Type B pancreatic cell (in vitro differentiated cells): Measurements from ENCODE around the gene RDH11. TPM values are rescaled to one million over a fixed set of nuclear protein-coding genes. Genes with fewer than 3 reads are reported as not detected.
"Not testable (repeated sequence)": the region's sequence is repeated elsewhere in the genome, so short reads cannot be mapped to it uniquely, and the experiment has no call there.

Experiments
- DNase-seq: peaks from one replicate; pipeline ENCODE4 v3.0.0; 2021; ENCODE audit warnings: mixed read lengths; ENCODE audit not compliant: unreplicated experiment; ENCODE audit errors: extremely low spot score
- H3K27ac Mint-ChIP-seq: 2 replicates; pipeline ENCODE4 v1.8.0; 2021; ENCODE audit warnings: mild to moderate bottlenecking, mixed read lengths
- H3K27me3 Mint-ChIP-seq: 2 replicates; pipeline ENCODE4 v1.8.0; 2021; ENCODE audit warnings: mixed read lengths
- H3K36me3 Mint-ChIP-seq: 2 replicates; pipeline ENCODE4 v1.8.0; 2021; ENCODE audit warnings: mixed read lengths
- H3K4me1 Mint-ChIP-seq: one replicate; pipeline ENCODE4 v1.8.0; 2021; ENCODE audit warnings: mixed read lengths; ENCODE audit not compliant: unreplicated experiment
- H3K4me3 Mint-ChIP-seq: 2 replicates; pipeline ENCODE4 v1.8.0; 2021; ENCODE audit warnings: mild to moderate bottlenecking, mixed read lengths
- H3K9me3 Mint-ChIP-seq: 2 replicates; pipeline ENCODE4 v1.8.0; 2021; ENCODE audit warnings: mixed read lengths
- total RNA-seq: library from RNA; stranded (reverse); gene quantifications from 2 replicates; pipeline ENCODE4 v1.2.1, GENCODE V29; 2021; ENCODE audit warnings: low replicate concordance
- TF ChIP-seq, protein P1 (sequence below): fragments of 200-600 bp; sonication (generic); conservative IDR thresholded peaks from 2 replicates; pipeline ENCODE4 v1.5.0; 2021; ENCODE audit warnings: antibody characterized with exemption, mild to moderate bottlenecking

The RDH11 gene
- total RNA-seq, 1 donor from 2014 or later, result 63.8 TPM

- no peak for DNase-seq
These were observed 29.6 kb upstream of the RDH11 start for GRCh38 chr14:67725171-67725570.

DNA sequence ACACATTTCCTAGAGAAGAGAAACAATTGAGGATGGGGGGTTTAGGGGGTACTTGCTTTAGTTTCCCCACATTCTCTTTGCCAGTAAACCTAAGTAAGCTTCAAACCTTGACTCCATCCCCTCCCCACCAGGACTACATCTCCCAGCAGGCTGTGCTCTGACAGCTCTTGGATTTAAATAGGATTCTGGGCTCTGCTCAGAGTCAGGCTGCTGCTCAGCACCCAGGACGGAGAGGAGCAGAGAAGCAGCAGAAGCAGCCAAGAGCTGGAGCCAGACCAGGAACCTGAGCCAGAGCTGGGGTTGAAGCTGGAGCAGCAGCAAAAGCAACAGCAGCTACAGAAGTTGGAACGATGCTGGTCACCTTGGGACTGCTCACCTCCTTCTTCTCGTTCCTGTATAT is 26.7 kb upstream of the RDH11 start:
- no peaks in the 10 kb centered on the region for H3K9me3 Mint-ChIP-seq
- DNase-seq, result no peak
- no peak overlapping the region for H3K4me3 Mint-ChIP-seq
- peaks cover 30% of the 10 kb centered on the region for H3K27me3 Mint-ChIP-seq
- H3K27ac Mint-ChIP-seq, result no peak overlapping the region
- H3K36me3 Mint-ChIP-seq, result no peaks in the 10 kb centered on the region
- H3K4me1 Mint-ChIP-seq, result no peaks in the 10 kb centered on the region
- TF ChIP-seq, protein P1, sequence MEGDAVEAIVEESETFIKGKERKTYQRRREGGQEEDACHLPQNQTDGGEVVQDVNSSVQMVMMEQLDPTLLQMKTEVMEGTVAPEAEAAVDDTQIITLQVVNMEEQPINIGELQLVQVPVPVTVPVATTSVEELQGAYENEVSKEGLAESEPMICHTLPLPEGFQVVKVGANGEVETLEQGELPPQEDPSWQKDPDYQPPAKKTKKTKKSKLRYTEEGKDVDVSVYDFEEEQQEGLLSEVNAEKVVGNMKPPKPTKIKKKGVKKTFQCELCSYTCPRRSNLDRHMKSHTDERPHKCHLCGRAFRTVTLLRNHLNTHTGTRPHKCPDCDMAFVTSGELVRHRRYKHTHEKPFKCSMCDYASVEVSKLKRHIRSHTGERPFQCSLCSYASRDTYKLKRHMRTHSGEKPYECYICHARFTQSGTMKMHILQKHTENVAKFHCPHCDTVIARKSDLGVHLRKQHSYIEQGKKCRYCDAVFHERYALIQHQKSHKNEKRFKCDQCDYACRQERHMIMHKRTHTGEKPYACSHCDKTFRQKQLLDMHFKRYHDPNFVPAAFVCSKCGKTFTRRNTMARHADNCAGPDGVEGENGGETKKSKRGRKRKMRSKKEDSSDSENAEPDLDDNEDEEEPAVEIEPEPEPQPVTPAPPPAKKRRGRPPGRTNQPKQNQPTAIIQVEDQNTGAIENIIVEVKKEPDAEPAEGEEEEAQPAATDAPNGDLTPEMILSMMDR, result no peak

More at GRCh38 chr14:67725171-67725570, 29.6 kb upstream of the RDH11 start:
- no peak overlapping the region for H3K27ac Mint-ChIP-seq
- TF ChIP-seq, protein P1, result no peak
- H3K4me3 Mint-ChIP-seq, result no peak overlapping the region
- H3K36me3 Mint-ChIP-seq, result no peaks in the 10 kb centered on the region
- peaks cover 40% of the 10 kb centered on the region for H3K27me3 Mint-ChIP-seq
- no peaks in the 10 kb centered on the region for H3K9me3 Mint-ChIP-seq
- H3K4me1 Mint-ChIP-seq, result peaks cover 7% of the 10 kb centered on the region

- DNase-seq, result no peak
- Mint-ChIP-seq H3K4me1 (no peaks in the 10 kb centered on the region), H3K36me3 (no peaks in the 10 kb centered on the region), H3K9me3 (no peaks in the 10 kb centered on the region), H3K27ac (no peak overlapping the region), H3K27me3 (peaks cover 30% of the 10 kb centered on the region), H3K4me3 (no peak overlapping the region)
- TF ChIP-seq, protein P1, result no peak
These were observed 26.3 kb upstream of the RDH11 start for GRCh38 chr14:67721875-67722274.

DNA sequence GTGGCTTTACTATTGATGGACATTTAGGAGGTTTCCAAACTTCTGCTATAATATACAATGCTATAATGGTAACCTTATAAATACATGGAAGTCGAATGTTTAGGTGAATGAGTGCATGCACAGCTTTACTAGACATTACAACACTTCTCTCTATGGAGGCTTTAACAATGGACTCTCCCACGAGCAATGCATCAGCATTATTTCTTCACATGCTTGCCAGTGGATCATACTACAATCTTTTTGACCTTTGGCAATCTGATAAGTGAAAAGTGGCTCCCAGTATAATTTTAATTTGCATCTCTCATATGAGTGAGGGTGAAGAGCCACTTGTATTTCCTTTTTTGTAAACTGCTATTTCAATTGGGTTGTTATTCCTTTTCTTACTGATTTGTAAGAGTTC is 24.3 kb upstream of the RDH11 start:
- no peak overlapping the region for H3K4me3 Mint-ChIP-seq
- H3K9me3 Mint-ChIP-seq, result no peaks in the 10 kb centered on the region
- no peaks in the 10 kb centered on the region for H3K4me1 Mint-ChIP-seq
- TF ChIP-seq, protein P1, result no peak
- DNase-seq, result no peak
- no peaks in the 10 kb centered on the region for H3K36me3 Mint-ChIP-seq
- H3K27me3 Mint-ChIP-seq, result peaks cover 27% of the 10 kb centered on the region
- no peak overlapping the region for H3K27ac Mint-ChIP-seq

- not testable (repeated sequence) for H3K36me3 Mint-ChIP-seq, H3K4me3 Mint-ChIP-seq, H3K9me3 Mint-ChIP-seq, H3K27ac Mint-ChIP-seq, H3K4me1 Mint-ChIP-seq, DNase-seq
- H3K27me3 Mint-ChIP-seq, result peaks cover 23% of the 10 kb centered on the region
These were observed 23.8 kb upstream of the RDH11 start for GRCh38 chr14:67719385-67719784.

DNA sequence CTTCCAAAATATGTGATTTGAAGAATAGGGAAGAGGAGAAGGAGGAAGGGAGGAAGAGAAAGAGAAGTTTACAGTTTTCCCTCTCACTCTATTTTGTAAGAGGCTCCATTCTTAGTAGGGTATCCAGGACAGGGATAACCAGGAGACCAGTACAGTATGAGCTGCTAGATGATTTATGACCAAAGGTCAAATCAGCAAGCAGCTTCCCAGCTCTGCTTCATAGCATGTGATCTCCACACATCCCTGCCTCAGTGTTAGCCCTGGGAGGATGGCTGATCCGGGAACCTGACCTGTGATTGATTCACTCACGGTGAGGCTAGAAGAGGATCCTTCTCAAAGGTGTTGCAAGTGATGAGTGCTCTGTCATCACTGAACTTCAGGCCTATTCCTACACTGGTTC is 22.7 kb upstream of the RDH11 start:
- H3K4me1 Mint-ChIP-seq, result no peaks in the 10 kb centered on the region
- no peaks in the 10 kb centered on the region for H3K36me3 Mint-ChIP-seq
- TF ChIP-seq, protein P1, result no peak
- H3K9me3 Mint-ChIP-seq, result no peaks in the 10 kb centered on the region
- no peak for DNase-seq
- H3K27ac Mint-ChIP-seq, result no peak overlapping the region
- H3K27me3 Mint-ChIP-seq, result peaks cover 15% of the 10 kb centered on the region
- no peak overlapping the region for H3K4me3 Mint-ChIP-seq
